Lower leg skin (tissue), 3 donors: ENCODE measurements around the gene MRPL36.

ENCODE experiments used
- CTCF ChIP-seq, 3 donors: fragments of 450-650 bp; IDR thresholded peaks; one replicate each; pipeline ENCODE4 v1.5.1; 2016; ENCODE audit warnings: antibody characterized with exemption in 3 of 3, mild to moderate bottlenecking in 3 of 3, moderate library complexity in 2 of 3
- POLR2A ChIP-seq, 2 donors: fragments of 450-650 bp; IDR thresholded peaks; one replicate each; pipeline ENCODE4 v1.6.1; 2016 to 2017; ENCODE audit warnings: antibody characterized with exemption in 2 of 2, mild to moderate bottlenecking in 1 of 2, moderate library complexity in 1 of 2

GRCh38 chr5:1795506-1795905 is 4.1 kb downstream of the MRPL36 start:
- TF ChIP-seq CTCF (IDR thresholded peaks at IDR 0.05), result no peak
- no peak for TF ChIP-seq POLR2A (IDR thresholded peaks at IDR 0.05)
